Heart right ventricle (tissue), 16 donors: ENCODE measurements around the gene AGPAT4. TPM values are rescaled to one million over a fixed set of nuclear protein-coding genes. Genes with fewer than 3 reads are reported as not detected.

ENCODE experiments used
- ATAC-seq, 8 donors: fragments of 200-7000 bp; cut with Tn5 transposase; one replicate each; pipeline ENCODE4 v1.9.1; 2020; ENCODE audit warnings: mild to moderate bottlenecking in 8 of 8, moderate library complexity in 8 of 8, moderate number of reproducible peaks in 1 of 8
- DNase-seq, 2 donors: peaks; one replicate each; pipeline ENCODE4 v3.0.0-alpha.2; 2020
- H3K27ac ChIP-seq, 10 donors: fragments of 200-600 bp; sonication (generic) in 2 of 10; one replicate each; pipeline versions ENCODE4 v1.5.0 to v1.8.0; 2020 to 2022; ENCODE audit warnings: mild to moderate bottlenecking in 3 of 10
- H3K27me3 ChIP-seq, 7 donors: fragments of 200-600 bp; one replicate each; pipeline ENCODE4 v1.8.0; 2021 to 2022; ENCODE audit warnings: mild to moderate bottlenecking in 2 of 7
- H3K36me3 ChIP-seq, 9 donors: fragments of 200-600 bp; sonication (generic) in 1 of 9; one replicate each; pipeline versions ENCODE4 v1.5.0 to v1.8.0; 2020 to 2022; ENCODE audit warnings: mild to moderate bottlenecking in 2 of 9
- H3K4me1 ChIP-seq, 9 donors: fragments of 200-600 bp; sonication (generic) in 1 of 9; one replicate each; pipeline versions ENCODE4 v1.5.0 to v1.8.0; 2020 to 2022; ENCODE audit warnings: mild to moderate bottlenecking in 4 of 9
- H3K4me3 ChIP-seq, 10 donors: fragments of 200-600 bp; sonication (generic) in 2 of 10; one replicate each; pipeline versions ENCODE4 v1.5.0 to v1.8.0; 2020 to 2022; ENCODE audit warnings: mild to moderate bottlenecking in 7 of 10, moderate library complexity in 2 of 10
- H3K9me3 ChIP-seq, 11 donors: fragments of 200-600 bp in 10 of 11; sonication (generic) in 2 of 11; one replicate each; pipeline versions ENCODE4 v1.5.0 to v1.8.0; 2013 to 2022; ENCODE audit warnings: mild to moderate bottlenecking in 2 of 11, control low read depth in 1 of 11, moderate library complexity in 1 of 11
- WGBS, 2 donors: extraction: QIAGEN DNeasy Blood & Tissue Kit; methylation state at CpG; one replicate each; pipeline ENCODE4 v1.1.7; 2013; ENCODE audit warnings: inconsistent platforms in 1 of 2; 5-methylcytosine and 5-hydroxymethylcytosine counted together
- intact Hi-C, 10 donors: fragments of 100-400 bp; cut with DNase I; formaldehyde crosslinking; loops; one replicate each; pipeline versions ENCODE4 v1.11.1 to v1.14.2; 2022
- polyA plus RNA-seq, 2 donors: library from polyadenylated mRNA; stranded (reverse); fragments of 200-250 nt; gene quantifications; one replicate each; pipeline ENCODE4 v1.2.3, GENCODE V29; 2013
- total RNA-seq, 10 donors: library from RNA; stranded (reverse); fragmentation: NEBNext Ultra II Directional in 3 of 10; extraction: Animal tissue kit (Norgen Biotek cat#: 25700) in 3 of 10; gene quantifications; one replicate each; pipeline versions ENCODE4 v1.2.1 to v1.2.4, GENCODE V29; 2021 to 2023
- TF ChIP-seq, protein P1 (sequence below), 9 donors: fragments of 200-600 bp; sonication (generic) in 2 of 9; IDR thresholded peaks; one replicate each; pipeline versions ENCODE4 v1.5.0 to v1.8.0; 2021 to 2022; ENCODE audit warnings: antibody characterized with exemption in 9 of 9, mild to moderate bottlenecking in 5 of 9, moderate library complexity in 1 of 9
- donor health status: Arrhythmogenic right ventricular cardiomyopathy.
- donor health status: ischemic (EF 13 %, LVEDD 7.1; RV severe dilation, severe dysfunction).
- donor health status: healthy with polysubstance abuse.
- donor health status: DM: no; HTN: yes; CAD: no.
- donor health status: DM: no; HTN: no; CAD: no.
- donor health status: ischemic (EF 25% LVEDD 6.9; RV normal size, moderate dysfunction).
- donor health status: ischemic (EF 25% LVEDD 5.7; RV mildly dilated, moderate dysfunction).
- donor health status: healthy.
- donor health status: DM: yes; HTN: yes; CAD: no.
- donor health status: Ischemic cardiomyopathy.
- donor health status: ischemic (EF 35%, LVEDD 5.7; RV mildly dilated, moderate dysfunction).
- donor health status: nonischemic (EF 11% LVEDD 7.7; RV severe dilation, severe dysfunction).
- donor health status: DM: yes; HTN: yes; CAD: no.
- donor health status: PGD.
- donor health status: ischemic (EF 29% LVEDD 5.4; RV normal size, mild dysfunction).
- donor health status: nonischemic (EF 23%, LVEDD 6.1; RV moderate dilation, normal function).

The AGPAT4 gene
- total and polyA plus RNA-seq, 12 donors: 1.2 to 3.8 (median 1.6) TPM

DNA sequence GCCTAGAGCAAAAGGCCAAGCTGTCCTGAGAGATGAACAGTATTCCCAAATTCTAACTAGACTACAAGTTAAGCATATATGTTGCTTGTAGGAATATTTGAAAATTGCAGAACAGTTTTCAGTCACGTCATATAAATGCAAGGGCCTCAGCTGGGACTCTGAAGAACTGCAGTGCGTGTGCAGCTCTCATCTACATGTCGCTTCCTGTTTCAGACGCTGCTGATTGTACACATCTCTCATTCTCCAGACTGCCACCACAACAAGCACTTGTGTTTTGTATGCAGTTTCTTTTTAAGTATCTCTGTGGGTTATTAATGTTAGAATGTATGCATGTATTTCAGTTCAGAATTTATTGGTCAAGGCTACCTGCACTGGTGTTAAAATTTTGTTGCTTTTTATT lies 162.6 kb downstream of the AGPAT4 start:
- intact Hi-C loops: loop anchor here in 1 of 10 donors (10.0 kb wide), 1 partner anchor 264 kb away; no protein-coding TSS in a partner anchor
- H3K9me3 ChIP-seq: no peaks in the 10 kb centered on the region
- H3K4me1 ChIP-seq: peaks cover 0 to 4% (median 0%) of the 10 kb centered on the region in 9 donors
- TF ChIP-seq, protein P1, sequence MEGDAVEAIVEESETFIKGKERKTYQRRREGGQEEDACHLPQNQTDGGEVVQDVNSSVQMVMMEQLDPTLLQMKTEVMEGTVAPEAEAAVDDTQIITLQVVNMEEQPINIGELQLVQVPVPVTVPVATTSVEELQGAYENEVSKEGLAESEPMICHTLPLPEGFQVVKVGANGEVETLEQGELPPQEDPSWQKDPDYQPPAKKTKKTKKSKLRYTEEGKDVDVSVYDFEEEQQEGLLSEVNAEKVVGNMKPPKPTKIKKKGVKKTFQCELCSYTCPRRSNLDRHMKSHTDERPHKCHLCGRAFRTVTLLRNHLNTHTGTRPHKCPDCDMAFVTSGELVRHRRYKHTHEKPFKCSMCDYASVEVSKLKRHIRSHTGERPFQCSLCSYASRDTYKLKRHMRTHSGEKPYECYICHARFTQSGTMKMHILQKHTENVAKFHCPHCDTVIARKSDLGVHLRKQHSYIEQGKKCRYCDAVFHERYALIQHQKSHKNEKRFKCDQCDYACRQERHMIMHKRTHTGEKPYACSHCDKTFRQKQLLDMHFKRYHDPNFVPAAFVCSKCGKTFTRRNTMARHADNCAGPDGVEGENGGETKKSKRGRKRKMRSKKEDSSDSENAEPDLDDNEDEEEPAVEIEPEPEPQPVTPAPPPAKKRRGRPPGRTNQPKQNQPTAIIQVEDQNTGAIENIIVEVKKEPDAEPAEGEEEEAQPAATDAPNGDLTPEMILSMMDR (IDR thresholded peaks at IDR 0.05): no peak
- DNase-seq (no peak), ATAC-seq (no peak)
- H3K27ac ChIP-seq: peak overlapping the region in 1 of 10 donors; percentile 27
- peaks cover 0 to 100% (median 85%) of the 10 kb centered on the region in 9 donors for H3K36me3 ChIP-seq
- H3K4me3 ChIP-seq: no peak overlapping the region
- no peaks in the 10 kb centered on the region for H3K27me3 ChIP-seq
- 82 to 83% methylated on average over 4 of the region's 4 CpGs for WGBS, 2 donors

DNA sequence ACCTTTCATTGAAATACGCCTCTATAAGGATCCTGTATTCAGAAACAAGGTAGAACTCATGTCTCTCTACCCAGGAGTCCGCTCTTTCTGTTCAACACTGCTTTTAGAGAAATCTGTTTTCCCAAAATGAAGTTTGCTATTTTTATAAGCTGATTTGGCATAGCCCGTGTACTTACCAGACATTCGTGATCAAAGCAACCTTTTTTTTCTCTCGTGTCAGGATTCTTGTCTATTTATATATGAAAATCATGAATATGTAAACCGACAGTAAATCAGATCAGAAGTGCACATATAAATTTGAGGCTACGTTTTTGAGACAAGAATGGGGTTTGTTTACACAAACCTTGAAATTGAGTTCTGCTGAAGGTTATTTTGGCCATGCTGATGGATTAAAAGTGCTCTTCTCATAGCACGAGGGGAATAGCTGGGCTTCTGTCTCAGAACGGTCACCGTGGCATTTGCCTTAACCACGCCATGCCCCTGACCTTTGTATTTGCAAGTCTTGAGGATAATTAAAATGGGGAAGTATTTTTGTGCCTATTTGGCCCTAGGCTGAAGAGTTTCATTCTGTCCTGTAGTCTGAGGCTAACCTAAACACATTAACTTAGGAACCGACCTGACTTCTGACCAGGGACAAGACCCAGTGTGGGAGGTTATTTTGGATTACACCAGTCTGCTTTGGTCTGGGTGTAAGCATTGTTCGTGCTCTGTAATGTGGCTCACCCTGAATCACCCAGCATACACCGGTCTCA lies 163.7 kb downstream of the AGPAT4 start:
- no peaks in the 10 kb centered on the region for H3K27me3 ChIP-seq
- H3K27ac ChIP-seq: no peak overlapping the region
- ATAC-seq (no peak), DNase-seq (no peak)
- WGBS, 2 donors: 91 to 93% methylated on average over 14 of the region's 14 CpGs
- no peak overlapping the region for H3K4me3 ChIP-seq
- intact Hi-C loops: loop anchor here in 1 of 10 donors (10.0 kb wide), 1 partner anchor 265 kb away; no protein-coding TSS in a partner anchor
- peaks cover 0 to 4% (median 0%) of the 10 kb centered on the region in 9 donors for H3K4me1 ChIP-seq
- no peaks in the 10 kb centered on the region for H3K9me3 ChIP-seq
- TF ChIP-seq, protein P1 (IDR thresholded peaks at IDR 0.05): no peak
- peaks cover 0 to 100% (median 84%) of the 10 kb centered on the region in 9 donors for H3K36me3 ChIP-seq

DNA sequence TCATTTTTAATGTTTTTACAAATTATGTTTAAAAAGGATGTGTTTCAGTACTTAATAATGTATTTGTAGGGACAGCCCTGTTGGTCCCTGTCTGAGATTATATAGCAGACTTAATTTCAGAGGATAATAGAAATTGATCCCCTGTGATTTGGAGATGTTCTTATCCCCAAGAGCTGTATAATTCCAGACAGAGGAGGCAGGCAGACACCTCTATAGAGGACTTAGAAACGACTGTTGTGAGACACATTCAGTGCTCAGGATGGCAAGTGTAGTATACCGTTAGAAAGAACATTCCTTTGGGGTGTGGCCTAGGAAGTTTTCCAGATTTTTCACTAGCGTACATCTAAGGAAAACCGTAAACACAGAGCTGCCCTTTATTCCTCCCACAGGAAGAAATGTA lies 164.5 kb downstream of the AGPAT4 start:
- TF ChIP-seq, protein P1 (IDR thresholded peaks at IDR 0.05): no peak
- Histone ChIP-seq H3K4me1 (peaks cover 0 to 4% (median 0%) of the 10 kb centered on the region in 9 donors), H3K4me3 (no peak overlapping the region), H3K36me3 (peaks cover 0 to 100% (median 81%) of the 10 kb centered on the region in 9 donors), H3K9me3 (no peaks in the 10 kb centered on the region), H3K27ac (peak overlapping the region in 1 of 10 donors; percentile 21), H3K27me3 (no peaks in the 10 kb centered on the region)
- intact Hi-C loops: no loop called here
- 84 to 86% methylated on average over 4 of the region's 4 CpGs for WGBS, 2 donors
- no peak for ATAC-seq
- no peak for DNase-seq

DNA sequence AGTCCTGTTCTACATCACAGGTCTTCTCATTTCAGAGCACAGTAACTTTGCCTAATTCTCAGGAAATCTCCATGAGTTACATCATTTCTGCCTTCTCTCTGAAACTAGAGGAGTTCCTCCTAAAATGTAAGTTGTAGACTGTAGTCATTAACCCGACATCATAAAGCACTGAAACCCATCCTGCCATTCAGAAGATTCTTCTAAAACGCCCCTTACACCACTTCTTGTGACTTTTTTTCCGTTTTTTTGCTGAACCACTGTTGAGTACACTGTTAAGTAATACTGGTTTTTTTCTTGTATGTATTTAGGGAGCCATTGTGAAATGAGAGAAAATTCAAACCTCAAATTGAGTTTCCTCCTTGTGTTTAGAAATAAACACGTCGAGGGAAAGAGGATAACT lies 164.9 kb downstream of the AGPAT4 start:
- Histone ChIP-seq H3K27ac (peak overlapping the region in 1 of 10 donors; percentile 21), H3K4me3 (no peak overlapping the region), H3K9me3 (no peaks in the 10 kb centered on the region), H3K4me1 (peaks cover 0 to 4% (median 0%) of the 10 kb centered on the region in 9 donors), H3K36me3 (peaks cover 0 to 100% (median 85%) of the 10 kb centered on the region in 9 donors), H3K27me3 (no peaks in the 10 kb centered on the region)
- intact Hi-C loops: no loop called here
- 92 to 97% methylated on average over 5 of the region's 5 CpGs for WGBS, 2 donors
- no peak for DNase-seq
- ATAC-seq: no peak
- TF ChIP-seq, protein P1 (IDR thresholded peaks at IDR 0.05): no peak
